IgD-negative memory B cell (primary cell): ENCODE measurements around the gene SPRR3. TPM values are rescaled to one million over a fixed set of nuclear protein-coding genes. Genes with fewer than 3 reads are reported as not detected.

Experiments used
- H3K27ac Mint-ChIP-seq, 3 donors: one replicate each; pipeline ENCODE4 v1.8.0; 2020 to 2022; ENCODE audit warnings: mild to moderate bottlenecking in 3 of 3, mixed read lengths in 3 of 3, moderate library complexity in 1 of 3
- H3K27me3 Mint-ChIP-seq: one replicate; pipeline ENCODE4 v1.8.0; 2021; ENCODE audit warnings: mixed read lengths
- H3K36me3 Mint-ChIP-seq: one replicate; pipeline ENCODE4 v1.8.0; 2020; ENCODE audit warnings: mild to moderate bottlenecking, mixed read lengths
- H3K4me1 Mint-ChIP-seq, 3 donors: one replicate each; pipeline ENCODE4 v1.8.0; 2020 to 2022; ENCODE audit warnings: mixed read lengths in 3 of 3, mild to moderate bottlenecking in 1 of 3
- H3K4me3 Mint-ChIP-seq, 4 donors: one replicate each; pipeline ENCODE4 v1.8.0; 2020 to 2022; ENCODE audit warnings: mild to moderate bottlenecking in 4 of 4, mixed read lengths in 4 of 4, moderate library complexity in 3 of 4
- H3K9me3 Mint-ChIP-seq, 3 donors: one replicate each; pipeline ENCODE4 v1.8.0; 2020 to 2021; ENCODE audit warnings: mixed read lengths in 3 of 3, mild to moderate bottlenecking in 1 of 3
- polyA plus RNA-seq: library from polyadenylated mRNA; unstranded; fragments of 300-500 nt; fragmentation: Illumina TruSeq; gene quantifications from one replicate; pipeline ENCODE4 v1.2.3, GENCODE V29; 2021

SPRR3 gene
- polyA plus RNA-seq: not detected

GRCh38 chr1:153001382-153001781, at the start of gene SPRR3:
SPRR3 (plus strand) TSS chr1:153001749; CDS start chr1:153003021, 1,272 bp downstream.
- Mint-ChIP-seq H3K9me3 (no peaks in the 10 kb centered on the region), H3K4me1 (no peaks in the 10 kb centered on the region), H3K4me3 (no peak within 1 kb of the TSS), H3K27ac (no peak within 1 kb of the TSS), H3K36me3 (peaks cover 3% of the 10 kb centered on the region), H3K27me3 (peaks cover 8% of the 10 kb centered on the region)

DNA sequence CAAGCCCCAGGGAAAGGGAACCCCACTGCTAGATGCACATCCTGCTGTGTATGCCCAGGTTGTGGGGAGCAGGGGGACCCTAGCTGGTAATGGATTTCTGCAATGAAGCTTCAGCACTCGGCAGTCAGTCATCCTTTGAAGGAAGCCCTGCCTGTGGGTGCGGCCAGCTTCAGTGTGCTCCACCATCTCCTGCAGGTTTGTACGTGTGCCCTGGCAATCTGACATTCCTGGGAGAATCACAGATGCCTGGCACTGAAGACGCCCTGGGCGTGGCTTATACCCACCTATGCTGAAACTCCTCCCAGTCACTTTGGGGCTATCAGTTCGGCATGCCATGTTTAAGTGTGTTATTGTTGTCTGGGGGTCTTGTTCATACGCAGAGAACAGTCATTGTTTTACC, 47.8 kb upstream of the SPRR3 start:
- Mint-ChIP-seq H3K4me1 (no peaks in the 10 kb centered on the region), H3K4me3 (no peak overlapping the region), H3K9me3 (peaks cover 0 to 2% (median 0%) of the 10 kb centered on the region in 3 donors), H3K27ac (no peak overlapping the region), H3K36me3 (peaks cover 2% of the 10 kb centered on the region), H3K27me3 (peaks cover 1% of the 10 kb centered on the region)

GRCh38 chr1:152954436-152954835, 47.1 kb upstream of the SPRR3 start:
- no peaks in the 10 kb centered on the region for H3K4me1 Mint-ChIP-seq
- H3K27me3 Mint-ChIP-seq: peaks cover 1% of the 10 kb centered on the region
- H3K4me3 Mint-ChIP-seq: no peak overlapping the region
- peaks cover 2% of the 10 kb centered on the region for H3K36me3 Mint-ChIP-seq
- H3K9me3 Mint-ChIP-seq: peaks cover 0 to 3% (median 0%) of the 10 kb centered on the region in 3 donors
- H3K27ac Mint-ChIP-seq: no peak overlapping the region

- Mint-ChIP-seq H3K36me3 (peaks cover 2% of the 10 kb centered on the region), H3K27ac (no peak overlapping the region), H3K27me3 (peaks cover 18% of the 10 kb centered on the region), H3K4me1 (peaks cover 0 to 5% (median 0%) of the 10 kb centered on the region in 3 donors), H3K9me3 (peaks cover 0 to 1% (median 0%) of the 10 kb centered on the region in 3 donors), H3K4me3 (no peak overlapping the region)
Observed at GRCh38 chr1:152957561-152957960, 44.0 kb upstream of the SPRR3 start.

DNA sequence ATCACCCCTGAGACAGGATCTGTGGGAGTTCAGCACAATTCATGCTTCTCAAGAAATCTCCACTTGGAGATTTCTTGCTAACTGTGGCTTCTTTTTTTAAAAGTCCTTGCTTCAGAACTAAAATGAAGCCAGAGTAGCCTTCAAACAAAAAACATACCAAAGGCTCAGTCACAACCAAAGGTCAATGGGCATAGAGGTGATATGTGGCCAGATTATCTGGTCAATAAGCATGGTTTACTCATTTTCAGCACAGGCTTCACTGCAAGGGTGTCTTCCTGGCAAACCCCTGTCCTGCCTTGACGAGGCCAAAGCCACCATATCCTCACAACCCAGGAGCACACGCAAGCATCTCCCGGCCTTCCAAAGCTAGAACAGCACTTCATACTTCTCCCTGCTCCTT, 42.3 kb upstream of the SPRR3 start:
- Mint-ChIP-seq H3K27me3 (peaks cover 18% of the 10 kb centered on the region), H3K36me3 (peaks cover 2% of the 10 kb centered on the region), H3K9me3 (peaks cover 0 to 1% (median 0%) of the 10 kb centered on the region in 3 donors), H3K4me3 (no peak overlapping the region), H3K27ac (no peak overlapping the region), H3K4me1 (peaks cover 0 to 5% (median 0%) of the 10 kb centered on the region in 3 donors)

DNA sequence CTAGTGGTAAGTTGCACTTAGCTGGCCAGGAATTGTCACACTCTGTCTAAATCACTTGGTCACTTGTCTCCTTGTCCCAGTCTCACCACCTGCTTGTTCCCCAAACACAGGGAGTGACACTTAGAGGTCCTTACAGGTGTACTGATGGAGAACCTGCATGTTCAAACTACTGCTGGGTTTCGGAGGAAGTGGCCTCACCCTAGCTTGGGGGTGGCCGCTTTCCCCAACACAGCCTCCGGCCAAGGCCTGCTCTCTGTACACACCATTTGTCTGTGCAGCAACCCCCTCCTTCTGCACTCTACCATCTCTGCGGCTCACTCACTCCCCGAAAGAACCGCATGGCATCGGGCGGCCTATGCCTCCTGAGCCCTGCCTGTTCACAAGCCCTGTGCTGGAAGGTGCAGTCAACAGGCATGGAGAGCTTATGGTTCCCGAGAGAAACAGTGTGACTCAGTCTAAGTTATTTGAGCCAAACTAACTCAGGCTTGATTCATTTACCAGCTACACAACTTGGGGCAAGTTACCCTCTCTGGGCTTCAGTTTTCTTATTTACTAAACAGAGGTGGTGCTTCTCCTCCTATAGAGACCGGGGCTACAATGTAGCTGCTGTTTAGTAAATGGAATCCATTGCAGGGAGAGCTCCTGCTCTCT, 41.6 kb upstream of the SPRR3 start:
- Mint-ChIP-seq H3K36me3 (peaks cover 2% of the 10 kb centered on the region), H3K9me3 (peaks cover 0 to 1% (median 0%) of the 10 kb centered on the region in 3 donors), H3K4me1 (peaks cover 0 to 5% (median 0%) of the 10 kb centered on the region in 3 donors), H3K4me3 (no peak overlapping the region), H3K27me3 (peaks cover 18% of the 10 kb centered on the region), H3K27ac (no peak overlapping the region)

GRCh38 chr1:152960452-152961044, 41.0 kb upstream of the SPRR3 start:
- H3K27me3 Mint-ChIP-seq: peaks cover 18% of the 10 kb centered on the region
- H3K9me3 Mint-ChIP-seq: peaks cover 0 to 1% (median 0%) of the 10 kb centered on the region in 3 donors
- H3K4me3 Mint-ChIP-seq: no peak overlapping the region
- H3K36me3 Mint-ChIP-seq: peaks cover 2% of the 10 kb centered on the region
- no peak overlapping the region for H3K27ac Mint-ChIP-seq
- peaks cover 0 to 5% (median 0%) of the 10 kb centered on the region in 3 donors for H3K4me1 Mint-ChIP-seq

GRCh38 chr1:152961226-152961891, 40.2 kb upstream of the SPRR3 start:
- Mint-ChIP-seq H3K4me1 (peaks cover 0 to 5% (median 0%) of the 10 kb centered on the region in 3 donors), H3K9me3 (peaks cover 0 to 1% (median 0%) of the 10 kb centered on the region in 3 donors), H3K27ac (no peak overlapping the region), H3K27me3 (peaks cover 18% of the 10 kb centered on the region), H3K4me3 (no peak overlapping the region), H3K36me3 (peaks cover 2% of the 10 kb centered on the region)

DNA sequence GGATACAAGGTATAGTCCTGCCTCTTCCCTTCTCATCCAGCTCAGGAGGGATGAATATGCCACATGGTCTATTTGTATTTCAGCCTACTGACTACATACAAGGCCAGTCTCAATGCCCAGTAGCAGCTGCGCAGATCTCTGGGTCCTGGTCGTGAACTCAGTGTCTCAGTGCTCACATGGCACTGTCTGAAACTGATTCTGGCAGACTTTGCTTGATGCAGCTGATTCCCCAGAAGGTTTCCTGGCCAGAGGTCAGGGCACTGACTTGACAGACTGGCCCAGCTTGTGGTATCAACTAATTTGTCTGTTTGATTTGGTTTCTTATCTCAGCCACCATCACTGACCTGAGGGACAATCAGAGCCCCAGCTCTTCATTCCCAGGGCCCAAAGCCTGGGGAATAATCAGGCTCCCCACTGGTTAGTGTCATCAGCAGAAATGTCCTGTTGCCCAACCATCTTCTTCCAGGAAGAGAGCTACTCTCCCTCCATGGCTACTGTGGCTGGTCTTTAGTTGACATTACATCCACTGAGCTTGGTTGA, 38.6 kb upstream of the SPRR3 start:
- Mint-ChIP-seq H3K36me3 (peaks cover 2% of the 10 kb centered on the region), H3K27ac (no peak overlapping the region), H3K9me3 (peaks cover 0 to 1% (median 0%) of the 10 kb centered on the region in 3 donors), H3K4me1 (peaks cover 0 to 5% (median 2%) of the 10 kb centered on the region in 3 donors), H3K27me3 (peaks cover 19% of the 10 kb centered on the region), H3K4me3 (no peak overlapping the region)

DNA sequence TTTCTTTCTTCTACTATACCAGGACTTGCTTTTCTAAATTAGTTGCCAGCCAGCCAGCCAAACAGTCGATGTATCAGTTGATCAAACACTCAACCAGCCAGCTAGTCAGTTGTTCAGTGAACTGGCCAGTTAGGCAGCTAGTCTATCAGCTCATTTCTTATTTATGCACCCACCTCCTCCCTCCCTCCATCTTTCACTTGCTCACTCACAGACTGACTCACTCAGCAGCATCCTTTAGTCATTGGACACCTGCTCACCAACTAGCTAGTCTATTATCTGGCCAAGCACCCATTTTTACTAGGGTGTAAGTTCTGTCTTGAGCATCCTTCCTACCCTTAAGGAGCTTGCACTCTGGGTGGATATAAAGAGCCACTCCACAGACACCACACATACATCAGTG, 37.0 kb upstream of the SPRR3 start:
- H3K4me1 Mint-ChIP-seq: peaks cover 0 to 8% (median 5%) of the 10 kb centered on the region in 3 donors
- H3K27ac Mint-ChIP-seq: no peak overlapping the region
- no peak overlapping the region for H3K4me3 Mint-ChIP-seq
- no peaks in the 10 kb centered on the region for H3K9me3 Mint-ChIP-seq
- no peaks in the 10 kb centered on the region for H3K36me3 Mint-ChIP-seq
- peaks cover 19% of the 10 kb centered on the region for H3K27me3 Mint-ChIP-seq

DNA sequence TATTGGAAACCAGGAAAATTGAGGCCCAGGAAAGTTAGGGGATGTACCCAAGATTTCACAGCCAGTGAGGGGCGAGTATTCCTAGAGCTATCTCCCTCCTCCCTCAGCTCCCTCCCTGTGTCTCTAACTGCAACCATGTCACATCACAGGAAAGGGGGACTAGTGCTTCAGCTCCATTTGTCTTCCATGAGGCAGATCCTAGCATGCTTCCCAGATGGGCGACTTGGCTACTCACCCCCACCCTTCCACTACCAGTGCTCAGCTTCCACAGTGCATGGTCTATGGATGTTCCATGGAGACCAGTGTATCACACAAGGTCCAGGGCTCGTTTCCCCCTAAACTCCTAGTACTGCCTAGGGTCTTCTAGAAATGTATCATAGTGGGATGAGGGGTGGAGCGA, 35.7 kb upstream of the SPRR3 start:
- Mint-ChIP-seq H3K27ac (no peak overlapping the region), H3K9me3 (no peaks in the 10 kb centered on the region), H3K4me1 (peaks cover 0 to 8% (median 4%) of the 10 kb centered on the region in 3 donors), H3K4me3 (no peak overlapping the region), H3K36me3 (no peaks in the 10 kb centered on the region), H3K27me3 (peaks cover 9% of the 10 kb centered on the region)

- Mint-ChIP-seq H3K4me1 (peaks cover 0 to 8% (median 0%) of the 10 kb centered on the region in 3 donors), H3K9me3 (no peaks in the 10 kb centered on the region), H3K36me3 (no peaks in the 10 kb centered on the region), H3K4me3 (no peak overlapping the region), H3K27me3 (peaks cover 3% of the 10 kb centered on the region), H3K27ac (no peak overlapping the region)
Observed at GRCh38 chr1:152967201-152967600, 34.3 kb upstream of the SPRR3 start.

GRCh38 chr1:152968248-152968647, 33.3 kb upstream of the SPRR3 start:
- peaks cover 3% of the 10 kb centered on the region for H3K27me3 Mint-ChIP-seq
- no peak overlapping the region for H3K4me3 Mint-ChIP-seq
- H3K36me3 Mint-ChIP-seq: no peaks in the 10 kb centered on the region
- H3K27ac Mint-ChIP-seq: no peak overlapping the region
- H3K9me3 Mint-ChIP-seq: no peaks in the 10 kb centered on the region
- H3K4me1 Mint-ChIP-seq: peaks cover 0 to 8% (median 0%) of the 10 kb centered on the region in 3 donors

DNA sequence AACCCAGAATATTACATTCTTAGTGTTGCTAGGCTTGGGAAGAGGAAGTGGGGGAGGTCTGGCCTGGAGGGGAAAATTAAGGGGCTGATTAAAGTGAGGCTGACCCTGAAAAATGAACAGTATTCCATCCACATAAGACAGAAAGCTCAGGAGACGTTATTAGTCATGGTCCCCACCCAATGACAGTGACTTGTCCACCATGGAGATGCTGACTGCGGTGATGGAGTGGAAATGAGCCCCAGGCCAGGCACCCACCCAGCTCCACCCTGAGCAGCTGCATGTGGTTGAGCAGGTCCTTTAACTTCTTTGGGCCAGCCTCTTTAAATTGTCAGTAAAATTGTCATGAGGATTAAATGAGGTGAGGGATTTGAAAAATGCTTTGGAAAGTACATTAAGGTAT, 32.5 kb upstream of the SPRR3 start:
- Mint-ChIP-seq H3K27ac (no peak overlapping the region), H3K9me3 (no peaks in the 10 kb centered on the region), H3K4me3 (no peak overlapping the region), H3K27me3 (peaks cover 3% of the 10 kb centered on the region), H3K4me1 (peaks cover 0 to 8% (median 0%) of the 10 kb centered on the region in 3 donors), H3K36me3 (no peaks in the 10 kb centered on the region)

DNA sequence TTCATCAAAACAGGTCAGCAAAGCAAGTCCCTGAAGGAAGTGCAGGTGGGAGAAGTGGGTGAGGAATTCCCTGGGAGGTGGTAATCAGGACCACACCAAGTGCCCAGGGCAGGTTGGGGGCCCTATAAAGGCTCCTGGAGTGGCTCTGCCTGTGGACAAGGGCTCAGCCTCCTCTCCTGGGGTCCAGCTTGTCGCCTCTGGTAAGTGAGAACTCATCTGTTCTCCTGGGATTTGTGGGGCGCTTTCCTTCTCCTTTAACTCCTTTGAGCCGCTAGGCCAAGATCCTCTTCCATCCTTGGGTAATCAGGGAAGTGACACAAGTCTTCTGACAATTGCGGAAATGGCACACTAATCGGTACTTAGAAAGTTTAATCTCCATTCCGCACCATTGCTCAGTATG, 31.1 kb upstream of the SPRR3 start, which contains the start of gene SPRR4:
Gene SPRR4 (plus strand): TSS at position 154 of the 400 bp plus-strand sequence. CDS start 1,243 bp downstream, outside the sequence.
- peaks cover 9% of the 10 kb centered on the region for H3K27me3 Mint-ChIP-seq
- H3K4me1 Mint-ChIP-seq: peaks cover 0 to 8% (median 0%) of the 10 kb centered on the region in 3 donors
- H3K36me3 Mint-ChIP-seq: no peaks in the 10 kb centered on the region
- no peak within 1 kb of the TSS for H3K27ac Mint-ChIP-seq
- H3K4me3 Mint-ChIP-seq: no peak within 1 kb of the TSS
- H3K9me3 Mint-ChIP-seq: no peaks in the 10 kb centered on the region
